HG02970 (cell line): Measurements from ENCODE around the gene SLC15A5.

Experiments
- ATAC-seq: cut with Tn5 transposase; IDR thresholded peaks from one replicate; pipeline ENCODE4 v1.9.1; 2021; ENCODE audit warnings: mild to moderate bottlenecking, moderate library complexity, moderate number of reproducible peaks; ENCODE audit not compliant: unreplicated experiment, low FRiP score

Gene SLC15A5

GRCh38 chr12:16277585-16277984, at the start of gene SLC15A5:
Gene SLC15A5, minus strand, starts transcription at chr12:16277685. Its CDS starts 0 bp downstream, at chr12:16277685.
- ATAC-seq: no peak

- no peak for ATAC-seq
Measured at GRCh38 chr12:16325426-16325825, 47.9 kb upstream of the SLC15A5 start.

GRCh38 chr12:16324772-16325171, 47.3 kb upstream of the SLC15A5 start:
- ATAC-seq: no peak

GRCh38 chr12:16324272-16324671, 46.8 kb upstream of the SLC15A5 start:
- ATAC-seq: no peak

GRCh38 chr12:16323638-16324037, 46.2 kb upstream of the SLC15A5 start:
- ATAC-seq: no peak

GRCh38 chr12:16323010-16323409, 45.5 kb upstream of the SLC15A5 start:
- no peak for ATAC-seq

GRCh38 chr12:16310934-16311333, 33.4 kb upstream of the SLC15A5 start:
- ATAC-seq: no peak

- ATAC-seq: no peak
Measured at GRCh38 chr12:16307856-16308475, 30.5 kb upstream of the SLC15A5 start.

- no peak for ATAC-seq
Measured at GRCh38 chr12:16303939-16304338, 26.5 kb upstream of the SLC15A5 start.

GRCh38 chr12:16300736-16301135, 23.3 kb upstream of the SLC15A5 start:
- ATAC-seq: no peak

- ATAC-seq: no peak
Measured at GRCh38 chr12:16300122-16300521, 22.6 kb upstream of the SLC15A5 start.

GRCh38 chr12:16299403-16299802, 21.9 kb upstream of the SLC15A5 start:
- no peak for ATAC-seq

GRCh38 chr12:16297521-16297920, 20.0 kb upstream of the SLC15A5 start:
- ATAC-seq: no peak

GRCh38 chr12:16294376-16294956, 17.0 kb upstream of the SLC15A5 start:
- ATAC-seq: no peak

GRCh38 chr12:16291032-16291431, 13.5 kb upstream of the SLC15A5 start:
- no peak for ATAC-seq

GRCh38 chr12:16285586-16285985, 8.1 kb upstream of the SLC15A5 start:
- ATAC-seq: no peak

GRCh38 chr12:16282978-16283377, 5.5 kb upstream of the SLC15A5 start:
- ATAC-seq: no peak

- no peak for ATAC-seq
Measured at GRCh38 chr12:16282081-16282480, 4.6 kb upstream of the SLC15A5 start.

- ATAC-seq: no peak
Measured at GRCh38 chr12:16281157-16281556, 3.7 kb upstream of the SLC15A5 start.

GRCh38 chr12:16272222-16272621, 5.3 kb downstream of the SLC15A5 start:
- no peak for ATAC-seq

- ATAC-seq: no peak
Measured at GRCh38 chr12:16271062-16271461, 6.4 kb downstream of the SLC15A5 start.

GRCh38 chr12:16269946-16270345, 7.5 kb downstream of the SLC15A5 start:
- ATAC-seq: no peak
